WTC11 (cell line): ENCODE results near the gene ADCY10. TPM values are rescaled to one million over a fixed set of nuclear protein-coding genes. Genes with fewer than 3 reads are reported as not detected.

Experiments
- ATAC-seq: fragments of 200-7000 bp; cut with Tn5 transposase; 2 replicates; pipeline ENCODE4 v1.10.0; 2021; ENCODE audit warnings: mild to moderate bottlenecking, moderate library complexity
- CTCF ChIA-PET: fragments of 300-600 bp; sonication (Branson Sonifier 250); formaldehyde crosslinking; loops from one replicate; lab custom pipeline; 2021; ENCODE audit warnings: antibody characterized with exemption; lab: Charles Lee
- POLR2A ChIA-PET: fragments of 350-600 bp; sonication (Branson Sonifier 250); formaldehyde crosslinking; loops from one replicate; lab custom pipeline; 2021; ENCODE audit warnings: antibody characterized with exemption; lab: Charles Lee
- DNase-seq: peaks from one replicate; pipeline ENCODE4 v3.0.0; 2021; ENCODE audit warnings: low spot score
- H3K27ac Mint-ChIP-seq: 2 replicates; pipeline ENCODE4 v1.8.0; 2021; ENCODE audit warnings: mixed read lengths
- H3K27me3 Mint-ChIP-seq: 2 replicates; pipeline ENCODE4 v1.8.0; 2021; ENCODE audit warnings: low read depth, mild to moderate bottlenecking, moderate library complexity, mixed read lengths
- H3K36me3 Mint-ChIP-seq: 2 replicates; pipeline ENCODE4 v1.8.0; 2021; ENCODE audit warnings: mixed read lengths
- H3K4me1 Mint-ChIP-seq: 2 replicates; pipeline ENCODE4 v1.8.0; 2022; ENCODE audit warnings: mixed read lengths
- H3K4me3 Mint-ChIP-seq: 2 replicates; pipeline ENCODE4 v1.8.0; 2021; ENCODE audit warnings: mild to moderate bottlenecking, moderate library complexity, mixed read lengths
- H3K9me3 Mint-ChIP-seq: 2 replicates; pipeline ENCODE4 v1.8.0; 2021; ENCODE audit warnings: mixed read lengths
- ARID4B ChIP-seq: sonication (generic); formaldehyde crosslinking; IDR thresholded peaks from 2 replicates; pipeline ENCODE4 v1.8.0; 2023; ENCODE audit warnings: missing genetic modification reagents, mild to moderate bottlenecking, borderline replicate concordance
- ELF4 ChIP-seq: sonication (generic); formaldehyde crosslinking; IDR thresholded peaks from 2 replicates; pipeline ENCODE4 v1.8.1; 2022; ENCODE audit warnings: low read depth, mild to moderate bottlenecking, moderate library complexity, missing genetic modification reagents
- EMX1 ChIP-seq: fragments of 250-450 bp; sonication (Bioruptor Pico); IDR thresholded peaks from 2 replicates; pipeline ENCODE4 v1.8.0; 2021; ENCODE audit warnings: mild to moderate bottlenecking
- HMGA2 ChIP-seq: fragments of 250-450 bp; sonication (Bioruptor Pico); IDR thresholded peaks from 2 replicates; pipeline ENCODE4 v1.4.0; 2021; ENCODE audit warnings: mild to moderate bottlenecking, moderate library complexity
- IRF2 ChIP-seq: sonication (generic); formaldehyde crosslinking; IDR thresholded peaks from 2 replicates; pipeline ENCODE4 v1.8.0; 2022; ENCODE audit warnings: low read depth, missing genetic modification reagents, borderline replicate concordance
- MAX ChIP-seq: sonication (generic); formaldehyde crosslinking; IDR thresholded peaks from 2 replicates; pipeline ENCODE4 v1.8.0; 2022; ENCODE audit warnings: mild to moderate bottlenecking, missing genetic modification reagents
- SMAD4 ChIP-seq: sonication (generic); formaldehyde crosslinking; IDR thresholded peaks from 2 replicates; pipeline ENCODE4 v1.8.0; 2022; ENCODE audit warnings: mild to moderate bottlenecking, missing genetic modification reagents
- SP1 ChIP-seq: sonication (generic); formaldehyde crosslinking; conservative IDR thresholded peaks from 2 replicates; pipeline ENCODE4 v1.8.1; 2022; ENCODE audit warnings: missing genetic modification reagents
- TCF7 ChIP-seq: sonication (generic); formaldehyde crosslinking; IDR thresholded peaks from 2 replicates; pipeline ENCODE4 v1.8.0; 2022; ENCODE audit warnings: mild to moderate bottlenecking, low read depth, missing genetic modification reagents, moderate library complexity
- ZNF219 ChIP-seq: sonication (generic); formaldehyde crosslinking; IDR thresholded peaks from 2 replicates; pipeline ENCODE4 v1.8.0; 2023; ENCODE audit warnings: missing genetic modification reagents, mild to moderate bottlenecking, borderline replicate concordance
- ZNF671 ChIP-seq: fragments of 250-450 bp; sonication (Bioruptor Pico); IDR thresholded peaks from 2 replicates; pipeline ENCODE4 v1.8.0; 2021; ENCODE audit warnings: mild to moderate bottlenecking
- total RNA-seq: library from RNA; stranded (reverse); gene quantifications from 3 replicates; pipeline ENCODE4 v1.2.3, GENCODE V29; 2021
- TF ChIP-seq, protein P1 (sequence below): fragments of 250-450 bp; sonication (Bioruptor Pico); IDR thresholded peaks from 2 replicates; pipeline ENCODE4 v1.9.0; 2021; ENCODE audit warnings: mild to moderate bottlenecking, borderline replicate concordance
- TF ChIP-seq, protein P2 (sequence below): fragments of 250-450 bp; sonication (Bioruptor Pico); IDR thresholded peaks from 2 replicates; pipeline ENCODE4 v1.9.0; 2021; ENCODE audit warnings: mild to moderate bottlenecking
- TF ChIP-seq, protein P3 (sequence below): sonication (generic); formaldehyde crosslinking; IDR thresholded peaks from 2 replicates; pipeline ENCODE4 v1.8.1; 2023; ENCODE audit warnings: mild to moderate bottlenecking, missing genetic modification reagents, moderate library complexity
- TF ChIP-seq, protein P4 (sequence below): sonication (generic); formaldehyde crosslinking; IDR thresholded peaks from 2 replicates; pipeline ENCODE4 v1.8.1; 2022; ENCODE audit warnings: mild to moderate bottlenecking, missing genetic modification reagents, moderate library complexity, borderline replicate concordance

Gene ADCY10
- total RNA-seq, 1 experiment from 2014 or later: 0.07 TPM

- ATAC-seq: no peak
- DNase-seq: no peak
- POLR2A ChIA-PET: no interaction called here
- H3K27me3 Mint-ChIP-seq: peaks cover 2% of the 10 kb centered on the region; the same call in 1 of the 2 replicates
- TF ChIP-seq ELF4 (CRISPR knock-in tag) (no peak), ZNF671 (CRISPR knock-in tag) (no peak), IRF2 (no peak), ZNF219 (CRISPR knock-in tag) (no peak)
- TF ChIP-seq, all 79 proteins: peak for 0
- Mint-ChIP-seq H3K4me3 (no peak overlapping the region), H3K4me1 (peaks cover 24% of the 10 kb centered on the region), H3K27ac (no peak overlapping the region), H3K9me3 (no peaks in the 10 kb centered on the region), H3K36me3 (no peaks in the 10 kb centered on the region)
- CTCF ChIA-PET: no interaction called here
These were observed 91.8 kb downstream of the ADCY10 start for GRCh38 chr1:167821969-167822685.

DNA sequence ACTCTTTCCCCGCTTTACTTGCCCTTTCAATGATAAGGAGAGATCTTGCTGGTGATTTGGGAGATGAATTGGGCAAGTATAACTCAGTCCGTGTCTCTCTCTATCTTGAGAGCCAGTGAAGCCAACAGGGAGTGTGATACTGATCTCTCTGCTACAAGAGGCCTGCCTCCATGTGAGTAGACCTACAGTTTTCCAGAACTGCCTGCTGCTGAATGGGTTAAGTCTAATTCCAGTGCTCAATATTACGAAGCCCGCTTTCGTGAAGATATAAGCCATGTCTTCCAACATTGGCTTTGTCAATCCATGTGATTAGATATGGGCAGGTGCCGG is 92.6 kb downstream of the ADCY10 start:
- no peaks in the 10 kb centered on the region for H3K36me3 Mint-ChIP-seq
- ATAC-seq (no peak), DNase-seq (no peak)
- H3K4me1 Mint-ChIP-seq: peaks cover 24% of the 10 kb centered on the region
- TF ChIP-seq TCF7 (CRISPR knock-in tag) (no peak), HMGA2 (no peak), SP1 (no peak), ARID4B (no peak), EMX1 (CRISPR knock-in tag) (no peak), MAX (no peak), SMAD4 (CRISPR knock-in tag) (no peak)
- TF ChIP-seq, protein P1, sequence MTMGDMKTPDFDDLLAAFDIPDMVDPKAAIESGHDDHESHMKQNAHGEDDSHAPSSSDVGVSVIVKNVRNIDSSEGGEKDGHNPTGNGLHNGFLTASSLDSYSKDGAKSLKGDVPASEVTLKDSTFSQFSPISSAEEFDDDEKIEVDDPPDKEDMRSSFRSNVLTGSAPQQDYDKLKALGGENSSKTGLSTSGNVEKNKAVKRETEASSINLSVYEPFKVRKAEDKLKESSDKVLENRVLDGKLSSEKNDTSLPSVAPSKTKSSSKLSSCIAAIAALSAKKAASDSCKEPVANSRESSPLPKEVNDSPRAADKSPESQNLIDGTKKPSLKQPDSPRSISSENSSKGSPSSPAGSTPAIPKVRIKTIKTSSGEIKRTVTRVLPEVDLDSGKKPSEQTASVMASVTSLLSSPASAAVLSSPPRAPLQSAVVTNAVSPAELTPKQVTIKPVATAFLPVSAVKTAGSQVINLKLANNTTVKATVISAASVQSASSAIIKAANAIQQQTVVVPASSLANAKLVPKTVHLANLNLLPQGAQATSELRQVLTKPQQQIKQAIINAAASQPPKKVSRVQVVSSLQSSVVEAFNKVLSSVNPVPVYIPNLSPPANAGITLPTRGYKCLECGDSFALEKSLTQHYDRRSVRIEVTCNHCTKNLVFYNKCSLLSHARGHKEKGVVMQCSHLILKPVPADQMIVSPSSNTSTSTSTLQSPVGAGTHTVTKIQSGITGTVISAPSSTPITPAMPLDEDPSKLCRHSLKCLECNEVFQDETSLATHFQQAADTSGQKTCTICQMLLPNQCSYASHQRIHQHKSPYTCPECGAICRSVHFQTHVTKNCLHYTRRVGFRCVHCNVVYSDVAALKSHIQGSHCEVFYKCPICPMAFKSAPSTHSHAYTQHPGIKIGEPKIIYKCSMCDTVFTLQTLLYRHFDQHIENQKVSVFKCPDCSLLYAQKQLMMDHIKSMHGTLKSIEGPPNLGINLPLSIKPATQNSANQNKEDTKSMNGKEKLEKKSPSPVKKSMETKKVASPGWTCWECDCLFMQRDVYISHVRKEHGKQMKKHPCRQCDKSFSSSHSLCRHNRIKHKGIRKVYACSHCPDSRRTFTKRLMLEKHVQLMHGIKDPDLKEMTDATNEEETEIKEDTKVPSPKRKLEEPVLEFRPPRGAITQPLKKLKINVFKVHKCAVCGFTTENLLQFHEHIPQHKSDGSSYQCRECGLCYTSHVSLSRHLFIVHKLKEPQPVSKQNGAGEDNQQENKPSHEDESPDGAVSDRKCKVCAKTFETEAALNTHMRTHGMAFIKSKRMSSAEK (CRISPR knock-in tag): no peak
- TF ChIP-seq, protein P2, sequence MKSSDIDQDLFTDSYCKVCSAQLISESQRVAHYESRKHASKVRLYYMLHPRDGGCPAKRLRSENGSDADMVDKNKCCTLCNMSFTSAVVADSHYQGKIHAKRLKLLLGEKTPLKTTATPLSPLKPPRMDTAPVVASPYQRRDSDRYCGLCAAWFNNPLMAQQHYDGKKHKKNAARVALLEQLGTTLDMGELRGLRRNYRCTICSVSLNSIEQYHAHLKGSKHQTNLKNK: no peak
- TF ChIP-seq, protein P3, sequence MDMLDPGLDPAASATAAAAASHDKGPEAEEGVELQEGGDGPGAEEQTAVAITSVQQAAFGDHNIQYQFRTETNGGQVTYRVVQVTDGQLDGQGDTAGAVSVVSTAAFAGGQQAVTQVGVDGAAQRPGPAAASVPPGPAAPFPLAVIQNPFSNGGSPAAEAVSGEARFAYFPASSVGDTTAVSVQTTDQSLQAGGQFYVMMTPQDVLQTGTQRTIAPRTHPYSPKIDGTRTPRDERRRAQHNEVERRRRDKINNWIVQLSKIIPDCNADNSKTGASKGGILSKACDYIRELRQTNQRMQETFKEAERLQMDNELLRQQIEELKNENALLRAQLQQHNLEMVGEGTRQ (CRISPR knock-in tag): no peak
- TF ChIP-seq, protein P4, sequence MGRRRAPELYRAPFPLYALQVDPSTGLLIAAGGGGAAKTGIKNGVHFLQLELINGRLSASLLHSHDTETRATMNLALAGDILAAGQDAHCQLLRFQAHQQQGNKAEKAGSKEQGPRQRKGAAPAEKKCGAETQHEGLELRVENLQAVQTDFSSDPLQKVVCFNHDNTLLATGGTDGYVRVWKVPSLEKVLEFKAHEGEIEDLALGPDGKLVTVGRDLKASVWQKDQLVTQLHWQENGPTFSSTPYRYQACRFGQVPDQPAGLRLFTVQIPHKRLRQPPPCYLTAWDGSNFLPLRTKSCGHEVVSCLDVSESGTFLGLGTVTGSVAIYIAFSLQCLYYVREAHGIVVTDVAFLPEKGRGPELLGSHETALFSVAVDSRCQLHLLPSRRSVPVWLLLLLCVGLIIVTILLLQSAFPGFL (CRISPR knock-in tag): no peak
- H3K27me3 Mint-ChIP-seq: peaks cover 2% of the 10 kb centered on the region; the same call in 1 of the 2 replicates
- ChIA-PET POLR2A (no interaction called here), CTCF (interaction anchor here (1.8 kb wide), 1 partner anchor 261 kb away, joined by 10 read pairs; no protein-coding TSS in a partner anchor)
- H3K4me3 Mint-ChIP-seq: no peak overlapping the region
- H3K27ac Mint-ChIP-seq: no peak overlapping the region
- no peaks in the 10 kb centered on the region for H3K9me3 Mint-ChIP-seq
